RPMI7951 (cell line): ENCODE results near the gene CTNNAL1. TPM values are rescaled to one million over a fixed set of nuclear protein-coding genes. Genes with fewer than 3 reads are reported as not detected.
A peak's percentile ranks its signal among the peaks of the same experiment; 100 is the strongest.
"Not testable (repeated sequence)": the region's sequence is repeated elsewhere in the genome, so short reads cannot be mapped to it uniquely, and the experiment has no call there.

Experiments used
- DNase-seq: peaks from one replicate; pipeline ENCODE4 v3.0.0-alpha.2; 2012; ENCODE audit warnings: low read depth
- total RNA-seq: library from RNA; depleted of rRNA; stranded (reverse); fragments of >200 nt; shearing (Covaris generic); gene quantifications from 2 replicates; pipeline ENCODE4 v1.2.3, GENCODE V29; 2014

CTNNAL1 gene
- total RNA-seq, 1 experiment from 2014 or later: 136 TPM

- DNase-seq: peak; percentile 29
These were observed 80.0 kb downstream of the CTNNAL1 start for GRCh38 chr9:108933231-108933717.

GRCh38 chr9:108928386-108928785, 84.9 kb downstream of the CTNNAL1 start:
- DNase-seq: no peak

GRCh38 chr9:108924466-108924865, 88.8 kb downstream of the CTNNAL1 start:
- no peak for DNase-seq

GRCh38 chr9:108921200-108921599, 92.1 kb downstream of the CTNNAL1 start:
- DNase-seq: no peak

- not testable (repeated sequence) for DNase-seq
These were observed 92.9 kb downstream of the CTNNAL1 start for GRCh38 chr9:108920401-108920800.

GRCh38 chr9:108919517-108919916, 93.8 kb downstream of the CTNNAL1 start:
- no peak for DNase-seq

- DNase-seq: no peak
These were observed 99.9 kb downstream of the CTNNAL1 start for GRCh38 chr9:108913391-108913790.

- no peak for DNase-seq
These were observed 101.5 kb downstream of the CTNNAL1 start for GRCh38 chr9:108911820-108912219.

- no peak for DNase-seq
These were observed 102.4 kb downstream of the CTNNAL1 start for GRCh38 chr9:108910914-108911313.

GRCh38 chr9:108910402-108910801, 102.9 kb downstream of the CTNNAL1 start:
- no peak for DNase-seq

- no peak for DNase-seq
These were observed 107.8 kb downstream of the CTNNAL1 start for GRCh38 chr9:108905494-108905893.

- no peak for DNase-seq
These were observed 109.1 kb downstream of the CTNNAL1 start for GRCh38 chr9:108904161-108904560.

GRCh38 chr9:108903420-108904103, 109.7 kb downstream of the CTNNAL1 start:
- no peak for DNase-seq

- DNase-seq: no peak
These were observed 113.1 kb downstream of the CTNNAL1 start for GRCh38 chr9:108900176-108900575.

- not testable (repeated sequence) for DNase-seq
These were observed 114.1 kb downstream of the CTNNAL1 start for GRCh38 chr9:108899023-108899695.

GRCh38 chr9:108897324-108898096, 115.8 kb downstream of the CTNNAL1 start:
- DNase-seq: no peak

- DNase-seq: no peak
These were observed 118.9 kb downstream of the CTNNAL1 start for GRCh38 chr9:108894225-108894997.
